ENCODE measurements around the gene MGST2. TPM values are rescaled to one million over a fixed set of nuclear protein-coding genes. Genes with fewer than 3 reads are reported as not detected.

MGST2 gene
- total and polyA plus RNA-seq, 2 experiments from 2014 or later = 4.6 to 19.1 TPM

DNA sequence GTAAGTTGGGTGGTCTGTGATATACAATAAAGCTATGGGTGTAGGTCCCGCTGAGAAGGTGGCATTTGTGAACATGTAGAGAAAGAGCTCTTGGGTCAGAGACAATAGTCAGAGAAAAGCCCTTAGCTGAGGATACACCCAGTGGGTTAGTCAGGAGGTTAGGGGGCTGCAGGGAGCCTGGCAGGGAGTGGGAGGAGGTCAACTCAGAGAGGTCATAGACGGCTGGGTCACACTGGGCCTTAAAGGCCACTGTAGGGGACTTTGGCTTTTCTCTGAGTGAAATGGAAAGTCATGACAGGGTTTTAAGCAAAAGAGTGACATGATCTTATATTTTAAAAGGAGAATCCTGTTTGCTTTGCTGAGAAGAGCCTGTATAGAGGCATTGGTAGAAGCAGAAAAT, 16.7 kb downstream of the MGST2 start:
- H3K4me2 ChIP-seq = no peak overlapping the region
- H3K4me3 Mint-ChIP-seq = no peak overlapping the region
- H3K27me3 Mint-ChIP-seq (ENCODE audit: insufficient read depth, low read depth, poor library complexity) = no peaks in the 10 kb centered on the region
- H4K20me1 ChIP-seq (replicated peaks; ENCODE audit: insufficient read depth) = no peaks in the 10 kb centered on the region
- no peak overlapping the region for H3K27ac Mint-ChIP-seq
- H3K36me3 ChIP-seq (ENCODE audit: insufficient read depth) = no peaks in the 10 kb centered on the region
- no peaks in the 10 kb centered on the region for H3F3A ChIP-seq (replicated peaks; ENCODE audit: low read depth)
- H3K27me3 ChIP-seq (ENCODE audit: insufficient read depth) = no peaks in the 10 kb centered on the region
- H3K9me3 Mint-ChIP-seq = peaks cover 5% of the 10 kb centered on the region
- peaks cover 2% of the 10 kb centered on the region; the same call in 2 of the 3 replicates for H3K4me1 Mint-ChIP-seq
- H3K4me1 ChIP-seq (ENCODE audit: insufficient read depth) = no peaks in the 10 kb centered on the region
- H3K36me3 Mint-ChIP-seq (ENCODE audit: low read depth) = peaks cover 31% of the 10 kb centered on the region
- 0 out of 2 replicates have a peak, but pooled peaks cover under 1% of the 10 kb centered on the region for H3K9me2 ChIP-seq (ENCODE audit: insufficient read depth)
- no peaks in the 10 kb centered on the region for H3K79me2 ChIP-seq (replicated peaks; ENCODE audit: insufficient read depth)
- DNase-seq (ENCODE audit: low spot score) (no peak), ATAC-seq (no peak)
- no peak overlapping the region for H3K27ac ChIP-seq (ENCODE audit: low read depth)
- H2AFZ ChIP-seq = no peak overlapping the region
- TF ChIP-seq, protein P1, sequence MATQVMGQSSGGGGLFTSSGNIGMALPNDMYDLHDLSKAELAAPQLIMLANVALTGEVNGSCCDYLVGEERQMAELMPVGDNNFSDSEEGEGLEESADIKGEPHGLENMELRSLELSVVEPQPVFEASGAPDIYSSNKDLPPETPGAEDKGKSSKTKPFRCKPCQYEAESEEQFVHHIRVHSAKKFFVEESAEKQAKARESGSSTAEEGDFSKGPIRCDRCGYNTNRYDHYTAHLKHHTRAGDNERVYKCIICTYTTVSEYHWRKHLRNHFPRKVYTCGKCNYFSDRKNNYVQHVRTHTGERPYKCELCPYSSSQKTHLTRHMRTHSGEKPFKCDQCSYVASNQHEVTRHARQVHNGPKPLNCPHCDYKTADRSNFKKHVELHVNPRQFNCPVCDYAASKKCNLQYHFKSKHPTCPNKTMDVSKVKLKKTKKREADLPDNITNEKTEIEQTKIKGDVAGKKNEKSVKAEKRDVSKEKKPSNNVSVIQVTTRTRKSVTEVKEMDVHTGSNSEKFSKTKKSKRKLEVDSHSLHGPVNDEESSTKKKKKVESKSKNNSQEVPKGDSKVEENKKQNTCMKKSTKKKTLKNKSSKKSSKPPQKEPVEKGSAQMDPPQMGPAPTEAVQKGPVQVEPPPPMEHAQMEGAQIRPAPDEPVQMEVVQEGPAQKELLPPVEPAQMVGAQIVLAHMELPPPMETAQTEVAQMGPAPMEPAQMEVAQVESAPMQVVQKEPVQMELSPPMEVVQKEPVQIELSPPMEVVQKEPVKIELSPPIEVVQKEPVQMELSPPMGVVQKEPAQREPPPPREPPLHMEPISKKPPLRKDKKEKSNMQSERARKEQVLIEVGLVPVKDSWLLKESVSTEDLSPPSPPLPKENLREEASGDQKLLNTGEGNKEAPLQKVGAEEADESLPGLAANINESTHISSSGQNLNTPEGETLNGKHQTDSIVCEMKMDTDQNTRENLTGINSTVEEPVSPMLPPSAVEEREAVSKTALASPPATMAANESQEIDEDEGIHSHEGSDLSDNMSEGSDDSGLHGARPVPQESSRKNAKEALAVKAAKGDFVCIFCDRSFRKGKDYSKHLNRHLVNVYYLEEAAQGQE (IDR thresholded peaks at IDR 0.05; ENCODE audit: unreplicated experiment) = no peak
- TF ChIP-seq, protein P2, sequence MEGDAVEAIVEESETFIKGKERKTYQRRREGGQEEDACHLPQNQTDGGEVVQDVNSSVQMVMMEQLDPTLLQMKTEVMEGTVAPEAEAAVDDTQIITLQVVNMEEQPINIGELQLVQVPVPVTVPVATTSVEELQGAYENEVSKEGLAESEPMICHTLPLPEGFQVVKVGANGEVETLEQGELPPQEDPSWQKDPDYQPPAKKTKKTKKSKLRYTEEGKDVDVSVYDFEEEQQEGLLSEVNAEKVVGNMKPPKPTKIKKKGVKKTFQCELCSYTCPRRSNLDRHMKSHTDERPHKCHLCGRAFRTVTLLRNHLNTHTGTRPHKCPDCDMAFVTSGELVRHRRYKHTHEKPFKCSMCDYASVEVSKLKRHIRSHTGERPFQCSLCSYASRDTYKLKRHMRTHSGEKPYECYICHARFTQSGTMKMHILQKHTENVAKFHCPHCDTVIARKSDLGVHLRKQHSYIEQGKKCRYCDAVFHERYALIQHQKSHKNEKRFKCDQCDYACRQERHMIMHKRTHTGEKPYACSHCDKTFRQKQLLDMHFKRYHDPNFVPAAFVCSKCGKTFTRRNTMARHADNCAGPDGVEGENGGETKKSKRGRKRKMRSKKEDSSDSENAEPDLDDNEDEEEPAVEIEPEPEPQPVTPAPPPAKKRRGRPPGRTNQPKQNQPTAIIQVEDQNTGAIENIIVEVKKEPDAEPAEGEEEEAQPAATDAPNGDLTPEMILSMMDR (conservative IDR thresholded peaks at IDR 0.05; ENCODE audit: low read depth in 2 of 2) = no peak
- TF ChIP-seq, protein P3, sequence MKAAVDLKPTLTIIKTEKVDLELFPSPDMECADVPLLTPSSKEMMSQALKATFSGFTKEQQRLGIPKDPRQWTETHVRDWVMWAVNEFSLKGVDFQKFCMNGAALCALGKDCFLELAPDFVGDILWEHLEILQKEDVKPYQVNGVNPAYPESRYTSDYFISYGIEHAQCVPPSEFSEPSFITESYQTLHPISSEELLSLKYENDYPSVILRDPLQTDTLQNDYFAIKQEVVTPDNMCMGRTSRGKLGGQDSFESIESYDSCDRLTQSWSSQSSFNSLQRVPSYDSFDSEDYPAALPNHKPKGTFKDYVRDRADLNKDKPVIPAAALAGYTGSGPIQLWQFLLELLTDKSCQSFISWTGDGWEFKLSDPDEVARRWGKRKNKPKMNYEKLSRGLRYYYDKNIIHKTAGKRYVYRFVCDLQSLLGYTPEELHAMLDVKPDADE (IDR thresholded peaks at IDR 0.05) = no peak
- no peak for TF ChIP-seq ZNF114 (CRISPR knock-in tag; IDR thresholded peaks at IDR 0.05)
- no peak for TF ChIP-seq JUNB (IDR thresholded peaks at IDR 0.05; ENCODE audit: unreplicated experiment)
- no peak for TF ChIP-seq EZH2 (IDR thresholded peaks at IDR 0.05; ENCODE audit: low read depth, unreplicated experiment)
- TF ChIP-seq CREB1 (CRISPR knock-in tag; IDR thresholded peaks at IDR 0.05; ENCODE audit: low read depth) = no peak
- no peak overlapping the region for H3K4me3 ChIP-seq

DNA sequence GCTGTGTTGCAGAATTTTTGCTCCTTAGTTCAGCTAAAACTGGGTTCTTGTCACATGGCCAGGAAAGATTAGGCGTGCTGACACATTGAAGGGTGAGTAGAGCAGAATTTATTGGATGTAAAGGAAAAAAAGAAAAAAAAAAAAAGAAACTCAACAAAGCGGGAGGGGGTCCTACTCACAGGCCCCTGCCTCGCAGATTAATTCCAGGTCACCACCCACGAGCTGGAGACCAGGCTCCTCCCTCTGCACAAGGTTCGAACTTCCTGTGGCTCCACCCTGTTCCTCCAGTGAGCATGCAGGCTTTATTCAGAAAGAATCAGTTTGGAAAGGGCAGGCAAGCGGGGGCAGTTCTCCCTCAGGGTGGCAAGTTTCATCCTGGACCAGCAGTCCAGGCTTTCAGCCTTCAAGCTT, 17.1 kb downstream of the MGST2 start:
- no peaks in the 10 kb centered on the region for H3K79me2 ChIP-seq (replicated peaks; ENCODE audit: insufficient read depth)
- no peaks in the 10 kb centered on the region for H4K20me1 ChIP-seq (replicated peaks; ENCODE audit: insufficient read depth)
- H3K4me3 ChIP-seq = no peak overlapping the region
- H3K9me2 ChIP-seq (ENCODE audit: insufficient read depth) = no peaks in the 10 kb centered on the region
- H3K4me1 ChIP-seq (ENCODE audit: insufficient read depth) = no peaks in the 10 kb centered on the region
- Mint-ChIP-seq H3K4me1 (peaks cover 2% of the 10 kb centered on the region; the same call in 2 of the 3 replicates), H3K9me3 (peaks cover 5% of the 10 kb centered on the region), H3K36me3 (ENCODE audit: low read depth) (peaks cover 31% of the 10 kb centered on the region), H3K27me3 (ENCODE audit: insufficient read depth, low read depth, poor library complexity) (no peaks in the 10 kb centered on the region), H3K27ac (no peak overlapping the region), H3K4me3 (no peak overlapping the region)
- no peak overlapping the region for H3K27ac ChIP-seq (ENCODE audit: low read depth)
- no peak overlapping the region for H2AFZ ChIP-seq
- no peaks in the 10 kb centered on the region for H3F3A ChIP-seq (replicated peaks; ENCODE audit: low read depth)
- no peaks in the 10 kb centered on the region for H3K27me3 ChIP-seq (ENCODE audit: insufficient read depth)
- no peaks in the 10 kb centered on the region for H3K36me3 ChIP-seq (ENCODE audit: insufficient read depth)
- ATAC-seq (no peak), DNase-seq (ENCODE audit: low spot score) (no peak)
- H3K4me2 ChIP-seq = no peak overlapping the region
- TF ChIP-seq, protein P1 (IDR thresholded peaks at IDR 0.05; ENCODE audit: unreplicated experiment) = no peak
- no peak for TF ChIP-seq JUNB (IDR thresholded peaks at IDR 0.05; ENCODE audit: unreplicated experiment)

Measured in GM23338 (cell line).